Measurements from ENCODE around the gene SYT9. TPM values are rescaled to one million over a fixed set of nuclear protein-coding genes. Genes with fewer than 3 reads are reported as not detected.

Gene SYT9
- total RNA-seq, 1 donor from 2014 or later, result 1.0 TPM

DNA sequence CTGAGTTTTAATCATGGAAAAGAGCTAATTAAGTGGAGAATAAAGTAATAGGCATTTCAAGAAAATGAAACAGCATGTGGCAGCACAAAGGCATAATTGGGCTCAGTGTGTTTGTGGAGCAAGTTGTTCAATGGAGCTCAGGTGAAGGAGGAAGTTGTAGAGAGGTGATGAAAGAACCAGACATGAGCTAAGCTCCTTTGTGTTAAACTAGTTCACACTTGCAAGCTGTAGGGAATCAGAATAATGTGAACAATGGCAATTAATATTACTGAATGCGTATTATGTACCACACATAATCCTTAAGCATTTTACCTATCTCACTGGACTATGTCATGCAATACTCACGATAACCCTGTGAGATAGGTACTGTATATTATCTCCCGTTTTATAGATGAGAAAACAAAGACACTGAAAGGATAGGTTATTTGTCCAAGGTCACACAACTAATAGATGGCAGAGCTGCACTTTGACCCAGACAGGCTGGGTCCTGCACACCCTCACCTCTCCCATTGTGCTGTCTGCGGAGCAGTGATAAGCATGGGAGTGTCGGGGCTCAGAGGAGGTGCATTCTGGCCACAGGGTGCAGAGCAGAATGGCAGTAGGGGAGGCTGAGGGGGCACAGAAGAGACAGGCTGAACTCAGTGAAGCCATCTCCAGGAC, 242.5 kb downstream of the SYT9 start:
- H3K36me3 ChIP-seq (ENCODE audit: control insufficient read depth, insufficient read depth, low read length), result no peaks in the 10 kb centered on the region
- H3K4me3 ChIP-seq (ENCODE audit: low read depth, low read length), result no peak overlapping the region
- no peak for DNase-seq (ENCODE audit: low read depth)
- no peaks in the 10 kb centered on the region for H3K27me3 ChIP-seq (ENCODE audit: control insufficient read depth, insufficient read depth, low read length)
- TF ChIP-seq, protein P1, sequence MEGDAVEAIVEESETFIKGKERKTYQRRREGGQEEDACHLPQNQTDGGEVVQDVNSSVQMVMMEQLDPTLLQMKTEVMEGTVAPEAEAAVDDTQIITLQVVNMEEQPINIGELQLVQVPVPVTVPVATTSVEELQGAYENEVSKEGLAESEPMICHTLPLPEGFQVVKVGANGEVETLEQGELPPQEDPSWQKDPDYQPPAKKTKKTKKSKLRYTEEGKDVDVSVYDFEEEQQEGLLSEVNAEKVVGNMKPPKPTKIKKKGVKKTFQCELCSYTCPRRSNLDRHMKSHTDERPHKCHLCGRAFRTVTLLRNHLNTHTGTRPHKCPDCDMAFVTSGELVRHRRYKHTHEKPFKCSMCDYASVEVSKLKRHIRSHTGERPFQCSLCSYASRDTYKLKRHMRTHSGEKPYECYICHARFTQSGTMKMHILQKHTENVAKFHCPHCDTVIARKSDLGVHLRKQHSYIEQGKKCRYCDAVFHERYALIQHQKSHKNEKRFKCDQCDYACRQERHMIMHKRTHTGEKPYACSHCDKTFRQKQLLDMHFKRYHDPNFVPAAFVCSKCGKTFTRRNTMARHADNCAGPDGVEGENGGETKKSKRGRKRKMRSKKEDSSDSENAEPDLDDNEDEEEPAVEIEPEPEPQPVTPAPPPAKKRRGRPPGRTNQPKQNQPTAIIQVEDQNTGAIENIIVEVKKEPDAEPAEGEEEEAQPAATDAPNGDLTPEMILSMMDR (IDR thresholded peaks at IDR 0.05; ENCODE audit: insufficient read depth, low read length, poor library complexity, severe bottlenecking), result no peak

DNA sequence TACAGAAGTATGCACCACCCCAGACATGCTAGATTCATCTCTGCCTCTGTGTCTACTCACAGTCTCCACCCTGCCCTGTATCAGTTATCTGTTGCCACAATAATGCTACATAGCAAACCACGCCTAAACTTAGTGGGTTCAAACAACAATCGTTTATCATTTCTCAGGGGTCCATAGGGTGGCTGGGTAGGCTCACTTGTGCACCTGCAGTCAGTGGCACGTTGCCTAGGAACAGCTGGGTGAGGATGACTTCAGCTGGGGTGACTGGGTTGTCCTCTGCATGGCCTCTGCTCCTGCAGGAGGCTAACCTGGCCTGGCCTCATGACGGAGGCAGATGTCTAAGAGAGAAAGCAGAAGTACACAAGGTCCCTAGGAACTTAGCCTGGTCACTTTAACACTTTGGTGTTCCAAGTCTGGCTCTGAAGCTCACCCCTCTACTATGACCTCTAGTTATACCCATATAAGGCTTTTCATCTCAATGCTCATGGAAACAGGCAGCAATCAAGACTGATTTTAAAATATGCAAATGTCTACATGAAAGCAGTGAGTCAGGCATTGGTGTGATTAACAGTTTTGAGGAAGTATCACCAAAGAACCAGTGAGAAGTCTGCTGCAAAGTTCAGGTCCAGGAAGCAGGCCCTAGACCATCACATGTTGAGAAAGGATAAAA, 244.3 kb downstream of the SYT9 start:
- no peak for DNase-seq (ENCODE audit: low read depth)
- no peaks in the 10 kb centered on the region for H3K36me3 ChIP-seq (ENCODE audit: control insufficient read depth, insufficient read depth, low read length)
- H3K27me3 ChIP-seq (ENCODE audit: control insufficient read depth, insufficient read depth, low read length), result no peaks in the 10 kb centered on the region
- H3K4me3 ChIP-seq (ENCODE audit: low read depth, low read length), result no peak overlapping the region
- TF ChIP-seq, protein P1 (IDR thresholded peaks at IDR 0.05; ENCODE audit: insufficient read depth, low read length, poor library complexity, severe bottlenecking), result no peak

DNA sequence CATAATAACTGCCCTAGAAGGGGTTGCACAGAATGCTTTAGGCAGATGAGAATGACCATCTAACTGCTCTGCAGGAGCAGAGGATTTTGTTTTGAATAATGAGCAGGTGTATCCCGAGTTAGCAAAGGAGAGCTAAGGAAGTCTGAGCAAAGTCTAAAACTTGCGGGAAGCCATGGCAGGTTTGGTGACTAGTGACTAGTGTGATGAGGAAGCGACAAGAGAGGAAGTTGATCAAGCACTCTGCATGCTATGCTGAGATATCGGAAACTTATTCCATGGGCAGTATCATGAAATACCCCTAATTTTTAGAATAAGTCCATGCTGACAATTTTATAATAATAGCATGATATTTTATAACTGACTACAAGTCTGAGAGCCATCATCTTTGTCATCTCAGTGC, 246.5 kb downstream of the SYT9 start:
- DNase-seq (ENCODE audit: low read depth), result no peak
- Histone ChIP-seq H3K4me3 (ENCODE audit: low read depth, low read length) (no peak overlapping the region), H3K27me3 (ENCODE audit: control insufficient read depth, insufficient read depth, low read length) (no peaks in the 10 kb centered on the region), H3K36me3 (ENCODE audit: control insufficient read depth, insufficient read depth, low read length) (no peaks in the 10 kb centered on the region)
- TF ChIP-seq, protein P1 (IDR thresholded peaks at IDR 0.05; ENCODE audit: insufficient read depth, low read length, poor library complexity, severe bottlenecking), result no peak

DNA sequence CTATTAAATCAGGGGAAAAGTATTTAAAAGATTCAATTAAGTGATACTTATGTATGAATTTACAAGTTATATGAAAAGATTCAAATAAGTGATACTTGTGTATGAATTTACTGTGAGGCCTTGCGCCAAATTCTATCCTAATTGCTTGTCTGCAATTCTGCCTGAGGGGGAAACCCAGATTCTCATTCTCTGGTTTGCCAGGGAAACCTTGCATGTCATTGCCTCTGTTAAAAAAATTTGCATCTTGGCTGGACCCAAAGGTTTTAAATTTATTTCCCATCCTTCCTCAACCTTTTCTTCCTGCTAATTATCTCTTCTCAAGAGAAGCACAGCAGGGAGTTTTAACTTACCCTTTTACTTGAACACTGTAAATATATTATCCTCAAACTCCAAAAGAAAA, 247.4 kb downstream of the SYT9 start:
- Histone ChIP-seq H3K36me3 (ENCODE audit: control insufficient read depth, insufficient read depth, low read length) (no peaks in the 10 kb centered on the region), H3K4me3 (ENCODE audit: low read depth, low read length) (no peak overlapping the region), H3K27me3 (ENCODE audit: control insufficient read depth, insufficient read depth, low read length) (no peaks in the 10 kb centered on the region)
- DNase-seq (ENCODE audit: low read depth), result no peak
- TF ChIP-seq, protein P1 (IDR thresholded peaks at IDR 0.05; ENCODE audit: insufficient read depth, low read length, poor library complexity, severe bottlenecking), result no peak

DNA sequence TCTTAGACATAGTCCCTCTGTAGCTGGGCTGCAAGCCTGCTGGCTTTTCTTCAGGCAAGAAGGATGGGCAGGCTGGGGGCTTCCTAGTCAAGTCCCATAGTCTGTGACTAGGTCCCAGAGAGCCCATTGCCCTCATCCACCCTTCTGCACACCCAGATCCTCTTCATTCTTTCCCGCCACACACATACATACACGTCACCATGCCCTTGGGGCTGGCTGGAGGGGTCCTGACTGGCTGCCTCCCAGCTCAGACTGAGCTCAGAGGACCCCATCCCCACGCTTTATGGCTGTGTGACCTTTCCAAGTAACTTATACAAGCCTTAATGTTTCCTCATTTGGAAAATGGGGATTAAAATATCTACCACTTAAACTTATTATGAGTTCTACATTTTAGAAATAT, 248.5 kb downstream of the SYT9 start:
- Histone ChIP-seq H3K27me3 (ENCODE audit: control insufficient read depth, insufficient read depth, low read length) (no peaks in the 10 kb centered on the region), H3K4me3 (ENCODE audit: low read depth, low read length) (no peak overlapping the region), H3K36me3 (ENCODE audit: control insufficient read depth, insufficient read depth, low read length) (no peaks in the 10 kb centered on the region)
- DNase-seq (ENCODE audit: low read depth), result no peak
- TF ChIP-seq, protein P1 (IDR thresholded peaks at IDR 0.05; ENCODE audit: insufficient read depth, low read length, poor library complexity, severe bottlenecking), result no peak
